Stimulated activated CD8-positive, alpha-beta memory T cell treated with anti-CD3 and anti-CD28 coated beads, Interleukin-4, amount 100 ng/mL, for 1 hour (primary cell): Measurements from ENCODE around the gene METTL23.
"Not testable (repeated sequence)": the region's sequence is repeated elsewhere in the genome, so short reads cannot be mapped to it uniquely, and the experiment has no call there.

Experiments
- DNase-seq, 2 donors: peaks; one replicate each; pipeline ENCODE4 v3.0.0-alpha.2; 2020; ENCODE audit warnings: low read depth in 2 of 2, low spot score in 1 of 2

Gene METTL23

GRCh38 chr17:76734080-76734840, 7.6 kb downstream of the METTL23 start:
- DNase-seq, result no peak

GRCh38 chr17:76735006-76735405, 8.4 kb downstream of the METTL23 start:
- no peak for DNase-seq

- DNase-seq, result no peak
Measured at GRCh38 chr17:76735586-76736348, 9.1 kb downstream of the METTL23 start.

- DNase-seq, result peak in 1 of 2 donors; percentile 39
Measured at GRCh38 chr17:76736349-76737081, 9.9 kb downstream of the METTL23 start.

DNA sequence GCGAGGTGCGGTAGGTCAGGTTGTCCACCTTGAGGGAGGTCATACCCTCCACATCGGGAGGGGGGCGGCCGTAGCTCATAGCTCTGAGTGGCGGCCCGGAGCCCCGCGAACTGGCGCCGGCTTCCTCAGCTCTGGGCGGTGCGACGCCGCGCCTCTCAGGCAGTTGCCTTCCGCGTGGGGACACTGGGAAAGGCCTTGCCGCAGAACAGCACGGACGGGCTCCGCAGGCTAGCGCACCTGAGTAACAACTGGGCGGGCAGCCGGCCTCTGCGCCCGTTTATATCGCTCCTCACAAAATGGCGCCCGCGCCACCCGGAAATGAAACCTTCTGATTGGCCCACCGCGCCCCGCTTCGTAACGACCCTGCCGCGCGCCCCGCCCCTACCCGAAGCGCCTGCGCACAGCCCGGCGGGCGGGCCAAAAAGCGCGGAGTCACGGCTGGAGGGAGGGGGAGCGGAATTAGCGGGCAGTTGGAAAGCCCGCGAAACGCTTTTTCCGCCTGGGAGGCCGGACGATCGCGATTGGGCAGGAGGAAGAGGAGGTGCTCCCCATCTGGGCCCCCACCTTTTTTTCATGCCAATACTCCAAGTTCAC, 10.5 kb downstream of the METTL23 start, which contains the start of gene SRSF2:
TSS of gene SRSF2 (minus strand) at position 250 of the 594 bp plus-strand sequence. CDS start at position 79, 171 bp downstream.
- DNase-seq, result peak; percentile 96 to 98

GRCh38 chr17:76737676-76738467, 11.2 kb downstream of the METTL23 start, which contains the start of gene MFSD11:
Gene MFSD11, plus strand, starts transcription at chr17:76738119. Its CDS starts 234 bp downstream, at chr17:76738353.
- peak; percentile 87 to 88 for DNase-seq

DNA sequence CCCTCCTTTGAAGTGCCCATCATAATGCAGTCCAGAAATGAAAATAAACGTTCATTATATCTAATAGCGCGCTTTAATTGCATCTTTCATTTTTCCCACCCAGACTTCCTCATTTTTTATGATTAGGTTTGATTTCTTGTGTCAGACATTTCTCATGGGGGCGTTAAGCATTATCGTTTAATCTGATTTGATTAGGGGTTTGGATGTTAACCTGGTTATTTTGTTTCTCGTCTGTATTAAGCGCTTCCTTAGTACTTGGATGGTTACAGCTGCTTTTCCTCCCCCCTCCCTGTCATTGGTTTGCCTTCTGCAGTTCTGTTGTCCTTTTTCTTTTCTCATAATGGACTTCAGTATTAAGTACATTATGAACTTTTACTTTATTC, 11.8 kb downstream of the METTL23 start:
- no peak for DNase-seq

- DNase-seq, result not testable (repeated sequence)
Measured at GRCh38 chr17:76739568-76740115, 13.0 kb downstream of the METTL23 start.

GRCh38 chr17:76740329-76741118, 13.9 kb downstream of the METTL23 start:
- DNase-seq, result no peak

DNA sequence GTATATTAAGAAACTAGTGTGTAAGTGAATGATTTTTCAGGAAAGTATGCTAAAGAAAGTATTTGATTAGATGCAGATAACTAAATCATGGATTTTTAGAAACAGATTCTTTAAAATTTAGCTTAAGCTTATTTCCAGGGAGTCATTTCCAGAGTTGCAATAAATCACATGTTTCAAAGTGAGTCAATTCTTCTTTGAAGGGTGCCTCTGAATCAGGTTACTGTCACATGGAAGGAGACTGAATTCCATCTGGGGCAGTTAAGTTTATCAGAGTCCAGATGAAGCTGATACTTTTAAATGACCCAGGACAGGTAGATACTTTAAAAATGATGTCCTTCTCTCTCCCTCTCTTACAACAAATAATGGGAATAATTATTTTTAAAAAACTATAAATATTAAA, 16.3 kb downstream of the METTL23 start:
- no peak for DNase-seq

GRCh38 chr17:76744747-76745146, 18.1 kb downstream of the METTL23 start:
- no peak for DNase-seq

- not testable (repeated sequence) for DNase-seq
Measured at GRCh38 chr17:76745785-76746184, 19.1 kb downstream of the METTL23 start.

GRCh38 chr17:76747716-76748363, 21.2 kb downstream of the METTL23 start:
- no peak for DNase-seq

GRCh38 chr17:76748657-76749056, 22.0 kb downstream of the METTL23 start:
- DNase-seq, result no peak

GRCh38 chr17:76751416-76751993, 24.9 kb downstream of the METTL23 start:
- no peak for DNase-seq

DNA sequence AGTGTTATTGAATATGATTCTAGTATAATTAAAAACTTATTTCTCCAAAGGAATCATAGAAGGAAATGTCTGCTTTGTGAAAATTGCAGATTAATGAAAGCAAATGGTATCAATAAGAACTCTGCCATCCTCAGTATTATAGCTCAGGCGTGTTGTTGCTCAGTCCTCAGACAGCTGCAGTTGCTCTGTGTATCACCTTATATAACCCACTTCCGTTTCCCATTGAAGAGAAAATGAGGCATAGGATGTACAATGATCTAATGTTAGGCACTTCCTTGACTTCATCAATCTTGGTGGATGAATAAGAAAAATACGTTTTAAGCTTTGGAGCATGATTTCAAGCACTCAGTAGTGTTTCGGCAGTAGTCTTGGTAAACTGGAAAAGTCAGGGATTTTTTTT, 25.4 kb downstream of the METTL23 start:
- no peak for DNase-seq

DNA sequence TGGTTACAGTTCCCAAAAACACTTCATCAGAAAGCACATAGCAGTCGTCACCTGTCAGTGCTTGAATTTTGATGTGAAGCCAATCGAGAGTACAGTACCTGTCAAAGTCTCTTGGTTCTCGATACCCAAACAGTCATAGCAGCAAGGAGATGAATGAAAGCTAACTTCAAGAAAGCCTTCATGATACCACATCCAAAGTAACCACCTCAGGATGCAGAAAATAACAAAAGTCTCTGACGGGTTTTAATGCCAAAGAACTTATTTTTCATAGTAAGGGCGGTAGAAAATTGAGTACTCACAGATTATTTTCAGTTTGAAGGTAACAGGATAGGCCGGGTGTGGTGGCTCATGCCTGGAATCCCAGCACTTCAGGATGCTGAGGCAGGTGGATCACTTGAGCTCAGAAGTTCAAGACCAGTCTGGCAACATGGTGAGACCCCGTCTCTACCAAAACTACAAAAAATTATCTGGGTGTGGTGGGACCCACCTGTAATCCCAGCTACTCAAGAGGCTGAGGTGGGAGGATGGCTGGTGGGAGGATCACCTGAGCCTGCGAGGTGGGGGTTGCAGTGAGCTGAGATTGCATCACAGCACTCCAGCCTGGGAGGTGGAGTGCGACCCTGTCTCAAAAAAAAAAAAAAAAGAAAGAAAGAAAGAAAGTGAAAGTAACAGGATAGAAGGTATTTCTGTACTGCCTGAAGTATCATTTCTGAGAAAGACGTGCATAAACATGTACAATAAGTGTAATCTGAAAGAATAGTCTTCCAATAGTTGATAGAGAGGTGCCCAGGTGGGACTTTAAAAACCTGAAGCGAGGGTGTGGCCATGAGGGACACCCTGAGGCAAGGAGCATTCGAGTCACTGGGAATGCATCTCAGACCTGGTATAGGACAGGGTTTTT, 26.7 kb downstream of the METTL23 start:
- no peak for DNase-seq
